22Rv1 (cell line): ENCODE results near the gene PKD2.

Experiments
- H3K27ac ChIP-seq: fragments of 450-650 bp; 2 replicates; pipeline ENCODE4 v1.5.1; 2017
- CTCF ChIP-seq: fragments of 450-650 bp; IDR thresholded peaks from 2 replicates; pipeline ENCODE4 v1.5.1; 2017; ENCODE audit warnings: mild to moderate bottlenecking
- ZFX ChIP-seq: fragments of 450-650 bp; IDR thresholded peaks from 2 replicates; pipeline ENCODE4 v1.6.1; 2017; ENCODE audit warnings: antibody characterized with exemption, borderline replicate concordance

PKD2 gene

DNA sequence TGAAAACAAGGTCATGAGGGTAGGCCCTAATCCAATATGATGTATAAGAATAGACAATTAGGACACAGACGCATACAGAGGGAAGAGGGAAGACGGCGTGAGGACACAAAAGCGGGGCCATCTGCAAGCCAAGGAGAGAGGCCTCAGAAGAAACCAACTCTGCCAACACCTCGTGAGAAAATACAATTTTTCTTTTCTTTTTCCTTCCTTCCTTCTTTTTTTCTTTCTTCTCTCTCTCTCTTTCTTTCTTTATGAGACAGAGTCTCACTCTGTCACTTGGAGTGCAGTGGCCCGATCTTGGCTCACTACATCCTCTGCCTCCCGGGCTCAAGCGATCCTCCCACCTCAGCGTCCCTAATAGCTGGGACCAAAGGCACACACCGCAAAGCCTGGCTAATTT lies 1.5 kb upstream of the PKD2 start:
- H3K27ac ChIP-seq = no peak overlapping the region

GRCh38 chr4:88006956-88007303 lies 505 bp upstream of the PKD2 start:
- TF ChIP-seq CTCF (no peak), ZFX (no peak)

More for the DNA sequence above, 1.5 kb upstream of the PKD2 start:
- TF ChIP-seq CTCF = no peak
- no peak for TF ChIP-seq ZFX

DNA sequence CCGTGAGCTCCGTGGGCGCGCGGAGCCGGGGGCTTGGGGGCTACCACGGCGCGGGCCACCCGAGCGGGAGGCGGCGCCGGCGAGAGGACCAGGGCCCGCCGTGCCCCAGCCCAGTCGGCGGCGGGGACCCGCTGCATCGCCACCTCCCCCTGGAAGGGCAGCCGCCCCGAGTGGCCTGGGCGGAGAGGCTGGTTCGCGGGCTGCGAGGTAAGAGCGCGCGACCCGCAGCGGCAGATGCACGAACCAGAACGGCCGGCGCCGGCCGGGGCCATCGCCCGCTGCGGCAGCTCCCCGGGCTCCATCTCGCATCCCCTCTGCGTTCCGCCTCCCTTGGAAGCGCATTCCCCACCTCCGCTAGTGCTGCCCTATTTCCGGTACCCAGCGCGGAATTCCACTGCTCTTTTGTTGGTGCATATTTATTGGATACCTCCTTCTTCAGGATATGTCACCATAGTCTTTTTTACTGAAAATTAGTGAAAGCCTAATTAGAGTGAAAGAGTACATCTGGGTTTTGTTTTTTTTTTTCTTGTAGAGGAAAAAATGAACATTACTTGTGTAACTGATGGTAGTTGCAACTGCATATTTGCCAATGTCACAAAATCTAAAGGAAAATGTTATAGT lies 797 bp downstream of the PKD2 start:
- peak overlapping the region; percentile 62 for H3K27ac ChIP-seq
- TF ChIP-seq ZFX = no peak
- TF ChIP-seq CTCF = no peak

More at GRCh38 chr4:88006956-88007303, 505 bp upstream of the PKD2 start:
- H3K27ac ChIP-seq = no peak overlapping the region

DNA sequence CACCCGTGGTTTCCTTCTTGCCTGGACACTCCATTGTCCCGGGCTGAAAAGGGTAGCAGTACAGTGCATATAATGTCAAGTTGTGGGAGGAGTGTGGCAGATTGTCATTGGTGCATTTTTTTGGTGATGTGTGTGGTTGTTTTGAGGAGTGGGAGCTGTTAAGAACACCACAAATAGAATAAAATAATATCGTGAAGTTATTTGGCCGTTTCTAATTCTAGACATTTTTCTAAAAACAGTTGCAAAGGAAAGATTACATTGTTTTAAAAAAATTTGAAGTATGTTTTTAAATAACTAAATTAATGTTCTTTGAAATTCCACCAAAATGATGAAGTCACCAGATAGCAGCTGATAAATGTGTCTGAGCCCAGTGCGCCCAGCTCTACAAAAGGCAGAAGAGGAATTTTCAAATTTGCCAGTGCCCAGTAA lies 1.3 kb downstream of the PKD2 start:
- no peak overlapping the region for H3K27ac ChIP-seq

GRCh38 chr4:88009871-88010270 lies 2.4 kb downstream of the PKD2 start:
- TF ChIP-seq CTCF (no peak), ZFX (no peak)
- H3K27ac ChIP-seq = no peak overlapping the region

More for the DNA sequence above, 1.3 kb downstream of the PKD2 start:
- no peak for TF ChIP-seq CTCF
- TF ChIP-seq ZFX = no peak

DNA sequence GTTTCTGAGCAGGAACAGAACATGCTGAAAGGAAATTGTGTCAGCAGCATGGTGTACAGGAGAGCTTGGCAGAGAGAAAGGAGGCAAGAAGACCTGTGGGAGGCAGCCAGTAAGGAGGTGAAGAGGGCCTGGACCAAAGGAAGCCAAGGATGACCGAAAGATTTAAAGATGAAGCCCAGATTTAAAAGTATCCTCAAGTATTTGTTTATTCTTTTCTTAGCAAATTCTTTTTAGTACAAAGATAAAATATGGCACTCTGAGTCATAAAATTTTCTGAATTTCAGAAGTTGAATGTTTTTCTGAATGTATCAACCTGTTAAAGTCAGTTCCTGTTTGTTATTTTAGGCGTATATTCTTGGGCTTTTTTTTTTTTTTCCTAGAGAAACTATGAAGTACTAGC lies 3.5 kb downstream of the PKD2 start:
- H3K27ac ChIP-seq = no peak overlapping the region
- TF ChIP-seq ZFX (no peak), CTCF (no peak)

DNA sequence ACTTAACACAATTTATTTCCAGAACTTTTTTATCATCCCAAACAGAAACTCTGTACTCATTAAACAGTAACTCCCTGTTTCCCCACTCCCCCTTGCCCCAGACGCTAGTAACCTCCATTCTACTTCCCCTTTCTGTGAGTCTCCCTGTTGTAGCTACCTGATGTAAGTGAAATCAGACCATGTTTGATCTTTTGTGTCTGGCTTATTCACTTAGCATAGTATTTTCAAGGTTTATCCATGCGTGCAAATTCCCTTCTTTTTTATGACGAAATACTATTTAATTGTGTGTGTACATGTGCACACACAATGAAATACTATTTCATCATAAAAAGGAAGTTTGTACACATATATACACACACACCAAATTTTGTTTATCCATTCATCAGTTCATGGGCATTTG lies 5.2 kb downstream of the PKD2 start:
- TF ChIP-seq ZFX (no peak), CTCF (no peak)
- no peak overlapping the region for H3K27ac ChIP-seq
